Small intestine (tissue), 7 donors: ENCODE measurements around the gene TNFAIP6. TPM values are rescaled to one million over a fixed set of nuclear protein-coding genes. Genes with fewer than 3 reads are reported as not detected.
"Not testable (repeated sequence)": the region's sequence is repeated elsewhere in the genome, so short reads cannot be mapped to it uniquely, and the experiment has no call there.

Experiments used
- DNase-seq, 2 donors: peaks; one replicate each; pipeline versions ENCODE4 v3.0.0 to v3.0.0-alpha.2; 2013
- FAIRE-seq: peaks from 2 replicates; lab custom pipeline; 2012; peaks lifted over from hg19 to GRCh38; lab: Jason Lieb, UNC
- H3K27ac ChIP-seq, 3 donors: one replicate each; pipeline ENCODE4 v1.5.1; 2013; ENCODE audit warnings: low read length in 2 of 3, mild to moderate bottlenecking in 2 of 3, control low read depth in 1 of 3, inconsistent platforms in 1 of 3, low read depth in 1 of 3, moderate library complexity in 1 of 3
- H3K27me3 ChIP-seq, 3 donors: one replicate each; pipeline ENCODE4 v1.6.1; 2013; ENCODE audit warnings: low read length in 3 of 3, inconsistent platforms in 1 of 3; ENCODE audit not compliant: control insufficient read depth in 3 of 3, insufficient read depth in 3 of 3
- H3K36me3 ChIP-seq, 3 donors: one replicate each; pipeline ENCODE4 v1.6.1; 2013; ENCODE audit warnings: low read length in 3 of 3, inconsistent platforms in 1 of 3, low read depth in 1 of 3, mild to moderate bottlenecking in 1 of 3, moderate library complexity in 1 of 3; ENCODE audit not compliant: control insufficient read depth in 3 of 3, insufficient read depth in 2 of 3
- H3K4me1 ChIP-seq, 3 donors: one replicate each; pipeline ENCODE4 v1.6.1; 2013; ENCODE audit warnings: low read length in 2 of 3, inconsistent platforms in 1 of 3, low read depth in 1 of 3, mild to moderate bottlenecking in 1 of 3, moderate library complexity in 1 of 3; ENCODE audit not compliant: control insufficient read depth in 3 of 3, insufficient read depth in 2 of 3
- H3K4me3 ChIP-seq, 3 donors: one replicate each; pipeline ENCODE4 v1.5.1; 2013; ENCODE audit warnings: low read length in 3 of 3, control low read depth in 1 of 3, inconsistent platforms in 1 of 3, low read depth in 1 of 3, mild to moderate bottlenecking in 1 of 3, moderate library complexity in 1 of 3
- H3K9me3 ChIP-seq, 2 donors: one replicate each; pipeline ENCODE4 v1.6.1; 2013; ENCODE audit warnings: low read depth in 1 of 2, low read length in 1 of 2; ENCODE audit not compliant: control insufficient read depth in 2 of 2, insufficient read depth in 1 of 2
- WGBS, 3 donors: extraction: QIAGEN DNeasy Blood & Tissue Kit; methylation state at CpG; one replicate each; pipeline ENCODE4 v1.1.7; 2013; 5-methylcytosine and 5-hydroxymethylcytosine counted together
- polyA plus RNA-seq, 4 donors: library from polyadenylated mRNA; stranded (reverse) in 3 of 4; unstranded in 1 of 4; fragments of 200-250 nt in 3 of 4; fragments of 120-200 nt in 1 of 4; gene quantifications; one replicate each; pipeline versions ENCODE4 v1.2.1 to v1.2.3, GENCODE V29; 2013
- donor health status: healthy with polysubstance abuse.
- donor health status: control.
- donor health status: control.
- donor health status: Bipolar disorder and iron deficiency.
- donor health status: healthy.

The TNFAIP6 gene
- polyA plus RNA-seq, 4 donors: 0.67 to 1.2 (median 0.90) TPM; not detected in 1

DNA sequence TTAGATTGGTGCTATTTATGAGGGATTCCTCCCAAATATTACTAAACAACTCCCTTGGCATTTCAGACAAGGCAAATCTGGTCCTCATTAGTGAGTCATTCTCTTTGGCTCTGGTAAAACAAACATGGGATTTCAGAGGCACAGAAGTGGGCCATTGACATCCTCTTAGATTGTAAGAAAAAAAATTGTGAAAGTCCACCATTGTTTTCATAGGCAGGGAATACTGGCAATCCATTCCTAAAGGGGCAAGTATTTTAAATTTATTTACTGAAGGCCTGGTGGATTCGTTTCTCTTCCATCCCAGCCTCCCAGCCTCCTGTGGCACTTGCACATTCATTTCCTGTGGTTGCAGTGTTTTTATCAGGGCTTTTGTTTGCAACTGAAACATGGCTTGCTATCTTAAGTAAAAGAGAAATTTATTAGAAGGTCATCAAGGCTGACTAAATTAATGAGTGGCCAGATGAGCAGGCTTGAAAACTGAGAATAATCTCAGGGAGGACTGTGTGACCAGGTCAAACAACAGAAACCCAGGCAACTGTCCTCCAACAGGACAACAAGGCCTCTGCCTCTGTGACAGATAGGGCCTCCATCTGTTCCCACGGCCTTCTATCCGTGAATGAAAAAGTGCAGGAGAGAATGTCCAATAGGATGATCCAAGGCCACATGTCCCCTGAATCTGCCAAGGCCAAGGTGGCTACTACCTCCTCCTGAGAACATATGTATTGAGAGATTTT lies 23.1 kb upstream of the TNFAIP6 start:
- no peak for DNase-seq
- H3K4me3 ChIP-seq: no peak overlapping the region
- no peaks in the 10 kb centered on the region for H3K36me3 ChIP-seq
- no peaks in the 10 kb centered on the region for H3K4me1 ChIP-seq
- no peak for FAIRE-seq
- H3K27ac ChIP-seq: no peak overlapping the region
- H3K9me3 ChIP-seq: no peaks in the 10 kb centered on the region
- WGBS, 3 donors: 50 to 66% (median 64%) methylated on average over 3 of the region's 3 CpGs
- no peaks in the 10 kb centered on the region for H3K27me3 ChIP-seq

DNA sequence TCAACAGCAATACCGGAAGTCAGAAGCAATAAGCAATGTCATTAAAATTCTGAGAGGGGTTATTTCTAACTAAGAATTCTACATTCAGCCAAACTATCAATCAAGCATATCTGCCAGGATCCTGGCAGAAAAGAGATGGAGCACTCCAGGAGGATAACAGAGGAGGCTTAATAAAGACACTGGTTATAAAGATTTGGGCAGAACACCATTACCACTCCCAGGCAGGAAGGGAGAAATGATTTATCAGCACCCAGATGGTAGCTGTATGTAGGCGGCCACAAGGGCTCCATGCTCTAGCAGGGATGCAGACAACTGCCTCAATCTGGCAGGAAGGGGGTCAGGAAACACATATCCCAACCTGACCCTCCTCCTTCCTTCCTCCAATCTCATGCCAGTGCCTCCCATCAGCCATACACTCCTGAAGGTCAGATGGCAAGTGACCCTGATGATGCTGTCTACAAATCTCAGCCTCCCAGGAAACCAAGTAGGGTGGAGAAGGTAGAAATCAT lies 20.5 kb upstream of the TNFAIP6 start:
- FAIRE-seq (no peak), DNase-seq (no peak)
- H3K4me3 ChIP-seq: no peak overlapping the region
- no peaks in the 10 kb centered on the region for H3K9me3 ChIP-seq
- no peaks in the 10 kb centered on the region for H3K4me1 ChIP-seq
- H3K36me3 ChIP-seq: no peaks in the 10 kb centered on the region
- no peak overlapping the region for H3K27ac ChIP-seq
- WGBS, 3 donors: 62 to 68% (median 67%) methylated on average over 2 of the region's 2 CpGs
- no peaks in the 10 kb centered on the region for H3K27me3 ChIP-seq

DNA sequence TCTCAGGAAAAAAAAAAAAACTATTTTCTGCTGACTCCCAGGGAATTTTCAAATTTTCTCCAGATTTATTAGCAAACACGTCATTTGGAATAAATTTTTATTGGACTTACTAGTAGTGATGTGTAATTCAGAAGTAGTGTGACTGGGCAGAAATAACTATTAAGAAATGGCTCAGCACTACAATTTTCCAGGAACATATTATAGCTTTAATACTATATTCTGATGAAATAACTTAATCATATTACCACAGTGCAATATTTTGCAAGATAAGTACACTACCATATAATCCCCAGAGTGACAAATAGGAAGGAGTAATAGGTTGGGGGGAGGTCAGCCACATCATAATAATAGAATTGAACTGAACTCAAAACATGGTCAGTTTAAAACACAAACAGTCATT lies 19.7 kb upstream of the TNFAIP6 start:
- Histone ChIP-seq H3K27me3 (no peaks in the 10 kb centered on the region), H3K36me3 (no peaks in the 10 kb centered on the region), H3K4me3 (no peak overlapping the region), H3K4me1 (no peaks in the 10 kb centered on the region), H3K27ac (no peak overlapping the region), H3K9me3 (no peaks in the 10 kb centered on the region)
- FAIRE-seq (no peak), DNase-seq (no peak)
- 63 to 76% (median 64%) methylated on average over 1 of the region's 1 CpG for WGBS, 3 donors

DNA sequence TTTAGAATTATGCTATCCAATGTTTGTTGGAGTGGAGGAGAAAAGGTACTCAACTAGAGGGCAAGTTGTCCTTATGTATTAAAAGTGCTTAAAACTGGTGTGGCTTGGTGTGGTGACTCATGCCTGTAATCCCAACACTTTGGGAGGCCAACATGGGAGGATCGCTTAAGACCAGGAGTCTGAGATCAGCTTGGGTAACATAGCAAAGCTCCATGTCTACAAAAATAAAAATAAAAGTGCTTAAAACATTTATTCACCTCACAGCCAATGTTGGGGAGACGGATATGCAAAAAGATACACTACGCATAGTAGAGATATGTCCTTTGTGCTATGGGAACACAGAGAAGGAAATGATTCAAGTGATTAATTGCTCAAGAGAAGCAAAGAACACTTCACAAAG lies 19.3 kb upstream of the TNFAIP6 start:
- no peaks in the 10 kb centered on the region for H3K36me3 ChIP-seq
- 90 to 92% (median 90%) methylated on average over 3 of the region's 3 CpGs for WGBS, 3 donors
- FAIRE-seq: no peak

DNA sequence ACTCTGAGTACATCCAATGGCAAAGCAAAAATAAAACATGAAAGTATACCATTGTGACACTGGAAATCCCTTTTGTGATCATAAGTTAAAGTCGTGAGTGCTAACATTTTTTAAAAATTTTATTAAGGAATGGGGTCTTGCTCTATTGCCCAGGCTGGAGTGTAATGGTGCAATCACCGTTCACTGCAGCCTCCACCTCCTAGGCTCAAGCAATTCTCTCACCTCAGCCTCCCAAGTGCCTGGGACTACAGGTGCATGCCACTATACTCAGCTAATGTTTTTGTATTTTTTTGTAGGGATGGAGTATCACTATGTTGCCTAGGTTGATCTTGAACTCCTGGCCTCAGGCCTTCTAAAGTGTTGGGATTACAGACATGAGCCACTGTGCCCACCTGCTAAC lies 14.3 kb upstream of the TNFAIP6 start:
- 85 to 89% (median 85%) methylated on average over 2 of the region's 2 CpGs for WGBS, 3 donors
- Histone ChIP-seq H3K36me3 (no peaks in the 10 kb centered on the region), H3K27me3 (no peaks in the 10 kb centered on the region), H3K4me3 (no peak overlapping the region), H3K4me1 (no peaks in the 10 kb centered on the region), H3K27ac (no peak overlapping the region), H3K9me3 (peaks cover 0 to 3% of the 10 kb centered on the region in 2 donors)
- DNase-seq (no peak), FAIRE-seq (no peak)

More for the DNA sequence above, 19.3 kb upstream of the TNFAIP6 start:
- H3K4me3 ChIP-seq: no peak overlapping the region
- H3K4me1 ChIP-seq: no peaks in the 10 kb centered on the region
- H3K27me3 ChIP-seq: no peaks in the 10 kb centered on the region
- DNase-seq: no peak
- peaks cover 0 to 2% of the 10 kb centered on the region in 2 donors for H3K9me3 ChIP-seq
- no peak overlapping the region for H3K27ac ChIP-seq

DNA sequence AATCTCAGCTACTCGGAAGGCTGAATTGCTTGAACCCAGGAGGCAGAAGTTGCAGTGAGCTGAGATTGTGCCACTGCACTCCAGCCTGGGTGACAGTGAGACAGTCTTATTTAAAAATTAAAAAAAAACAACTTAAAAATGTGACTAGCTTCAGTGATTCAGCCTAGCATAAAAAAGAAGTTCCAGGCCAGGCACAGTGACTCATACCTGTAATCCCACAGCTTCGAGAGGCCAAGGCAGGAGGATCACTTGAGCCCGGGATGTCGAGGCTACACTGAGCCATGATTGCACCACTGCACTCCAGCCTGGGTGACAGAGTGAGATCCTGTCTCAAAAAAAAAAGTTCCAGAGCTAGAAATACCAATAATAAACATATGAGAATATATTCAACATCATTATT lies 13.2 kb upstream of the TNFAIP6 start:
- H3K36me3 ChIP-seq, H3K9me3 ChIP-seq, DNase-seq, H3K27me3 ChIP-seq, H3K27ac ChIP-seq, H3K4me3 ChIP-seq, FAIRE-seq, H3K4me1 ChIP-seq: not testable (repeated sequence)
- WGBS, 3 donors: 88 to 96% (median 92%) methylated on average over 4 of the region's 4 CpGs

DNA sequence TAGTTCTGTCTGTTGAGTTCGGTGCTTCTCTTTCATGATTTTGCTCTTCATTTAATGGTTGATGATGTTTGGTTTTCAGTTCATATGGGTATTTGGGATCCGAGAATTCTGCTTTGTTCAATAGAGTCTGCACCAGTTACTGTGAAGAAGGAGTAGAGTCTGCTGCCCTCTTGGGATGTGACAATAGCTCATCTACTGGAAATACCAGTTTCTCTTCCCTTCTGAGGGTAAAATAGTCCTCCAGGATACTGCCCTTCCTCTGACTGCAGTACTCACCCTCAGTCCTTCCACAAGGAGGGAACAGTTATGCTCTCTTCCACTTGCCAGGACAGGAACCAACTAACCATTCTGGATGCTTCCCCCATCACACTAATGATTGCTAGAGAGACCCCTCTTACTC lies 12.5 kb upstream of the TNFAIP6 start:
- WGBS, 3 donors: 88 to 96% (median 94%) methylated on average over 2 of the region's 2 CpGs
- no peak for FAIRE-seq
- no peaks in the 10 kb centered on the region for H3K27me3 ChIP-seq
- DNase-seq: no peak
- H3K36me3 ChIP-seq: no peaks in the 10 kb centered on the region
- H3K4me3 ChIP-seq: no peak overlapping the region
- H3K4me1 ChIP-seq: no peaks in the 10 kb centered on the region
- H3K27ac ChIP-seq: no peak overlapping the region
- peaks cover 0 to 3% of the 10 kb centered on the region in 2 donors for H3K9me3 ChIP-seq

DNA sequence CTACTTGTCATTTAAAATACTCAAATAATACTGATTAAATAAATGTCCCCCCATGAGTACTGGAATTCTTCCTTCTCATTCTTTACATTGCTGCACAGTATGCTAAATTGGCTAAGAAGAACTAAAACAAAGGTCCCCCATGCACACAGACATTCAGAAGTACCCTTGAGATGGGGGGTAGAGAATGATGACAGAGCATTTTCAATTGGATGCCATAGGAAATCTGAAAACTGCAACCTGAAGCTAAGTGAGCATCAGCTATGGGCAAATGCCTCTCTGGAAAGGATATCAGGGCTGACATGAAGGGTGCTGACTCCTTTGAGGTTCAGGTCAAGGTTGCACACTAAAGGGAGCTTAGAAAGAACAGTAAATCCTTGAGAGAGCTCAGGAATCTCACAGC lies 10.1 kb upstream of the TNFAIP6 start:
- Histone ChIP-seq H3K9me3 (peaks cover 0 to 3% of the 10 kb centered on the region in 2 donors), H3K4me1 (no peaks in the 10 kb centered on the region), H3K4me3 (no peak overlapping the region), H3K36me3 (no peaks in the 10 kb centered on the region), H3K27me3 (no peaks in the 10 kb centered on the region), H3K27ac (no peak overlapping the region)
- FAIRE-seq: no peak
- no peak for DNase-seq

DNA sequence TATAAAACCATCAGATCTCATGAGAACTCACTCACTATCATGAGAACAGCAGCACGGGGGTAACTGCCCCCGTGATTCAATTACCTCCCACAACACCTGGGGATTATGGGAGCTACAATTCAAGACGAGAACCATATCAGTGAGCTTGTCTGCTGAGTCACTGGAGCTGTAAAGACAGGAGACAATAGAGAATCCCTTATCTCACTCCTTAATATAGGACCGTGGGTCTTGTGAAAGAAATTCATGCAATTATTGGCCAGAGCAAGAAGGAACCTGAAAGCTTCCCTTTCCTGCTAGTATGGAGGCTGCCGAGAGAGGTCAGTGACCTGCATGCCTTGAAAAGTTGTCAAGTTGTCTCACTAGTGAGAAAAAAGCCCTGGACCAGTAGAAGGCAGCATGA lies 9.5 kb upstream of the TNFAIP6 start:
- Histone ChIP-seq H3K27me3 (no peaks in the 10 kb centered on the region), H3K9me3 (peaks cover 0 to 3% of the 10 kb centered on the region in 2 donors), H3K4me3 (no peak overlapping the region), H3K27ac (no peak overlapping the region), H3K36me3 (no peaks in the 10 kb centered on the region), H3K4me1 (no peaks in the 10 kb centered on the region)
- WGBS, 3 donors: 27 to 49% (median 36%) methylated on average over 5 of the region's 5 CpGs
- no peak for FAIRE-seq
- no peak for DNase-seq
